HEK293 (cell line): ENCODE measurements around the gene TP53I11.

ENCODE experiments used
- CTCF ChIA-PET: fragments of 350-600 bp; formaldehyde crosslinking; extraction: SDS; loops from one replicate; lab custom pipeline; 2021; ENCODE audit warnings: antibody characterized with exemption; lab: Yijun Ruan, JAX
- POLR2A ChIA-PET: fragments of 300-600 bp; formaldehyde crosslinking; extraction: SDS; loops from one replicate; lab custom pipeline; 2020; ENCODE audit warnings: antibody characterized with exemption, inconsistent platforms; lab: Yijun Ruan, JAX
- H3K27ac ChIP-seq: fragments of 200-500 bp; sonication (Bioruptor generic); 2 replicates; pipeline ENCODE4 v1.5.1; 2014; ENCODE audit warnings: low read depth, low read length, control low read depth, inconsistent platforms; ENCODE audit errors: extremely low read depth
- H3K36me3 ChIP-seq, 2 experiments: fragments of 200-500 bp in 1 of 2; sonication (Bioruptor generic) in 1 of 2; 1 replicate in 1 of 2; 2 replicates in 1 of 2; pipeline ENCODE4 v1.5.1; 2014 to 2017; ENCODE audit warnings: inconsistent platforms in 2 of 2, low read length in 2 of 2; ENCODE audit not compliant: control insufficient read depth in 2 of 2, insufficient read depth in 1 of 2
- H3K4me1 ChIP-seq: fragments of 200-500 bp; sonication (Bioruptor generic); 2 replicates; pipeline ENCODE4 v1.5.1; 2014; ENCODE audit warnings: mild to moderate bottlenecking, low read length, inconsistent platforms; ENCODE audit not compliant: control insufficient read depth, insufficient read depth
- H3K4me3 ChIP-seq: 2 replicates; pipeline ENCODE4 v1.5.1; 2011; ENCODE audit warnings: low read depth, mild to moderate bottlenecking, control low read depth, low read length, moderate library complexity
- H3K9me3 ChIP-seq: fragments of 200-500 bp; sonication (Bioruptor generic); 2 replicates; pipeline ENCODE4 v1.5.1; 2014; ENCODE audit warnings: low read depth, low read length, inconsistent platforms; ENCODE audit not compliant: control insufficient read depth, insufficient read depth
- HOXA7 ChIP-seq: sonication (generic); formaldehyde crosslinking; IDR thresholded peaks from 2 replicates; pipeline ENCODE4 v1.8.1; 2022; ENCODE audit warnings: missing genetic modification reagents, borderline replicate concordance
- KLF16 ChIP-seq: fragments of 450-650 bp; formaldehyde crosslinking; IDR thresholded peaks from 2 replicates; pipeline ENCODE4 v1.5.1; 2017; ENCODE audit warnings: missing biosample characterization, missing genetic modification characterization
- TRIM28 ChIP-seq: IDR thresholded peaks from 2 replicates; pipeline ENCODE4 v1.6.1; 2011; ENCODE audit warnings: low read length, control low read depth, borderline replicate concordance
- ZFHX2 ChIP-seq: fragments of 450-650 bp; formaldehyde crosslinking; conservative IDR thresholded peaks from 2 replicates; pipeline ENCODE4 v1.5.1; 2016; ENCODE audit warnings: missing biosample characterization, missing genetic modification characterization
- ZFP3 ChIP-seq: fragments of 450-650 bp; formaldehyde crosslinking; IDR thresholded peaks from 2 replicates; pipeline ENCODE4 v1.5.1; 2016; ENCODE audit warnings: low read depth, missing biosample characterization, missing genetic modification characterization
- ZIC2 ChIP-seq: fragments of 450-650 bp; formaldehyde crosslinking; IDR thresholded peaks from 2 replicates; pipeline ENCODE4 v1.5.1; 2016; ENCODE audit warnings: missing biosample characterization, missing genetic modification characterization
- ZNF121 ChIP-seq: fragments of 450-650 bp; formaldehyde crosslinking; IDR thresholded peaks from 2 replicates; pipeline ENCODE4 v1.5.1; 2016; ENCODE audit warnings: missing biosample characterization, missing genetic modification characterization
- ZNF132 ChIP-seq: fragments of 450-650 bp; formaldehyde crosslinking; IDR thresholded peaks from 2 replicates; pipeline ENCODE4 v1.5.1; 2017; ENCODE audit warnings: missing biosample characterization, missing genetic modification characterization, borderline replicate concordance
- ZNF155 ChIP-seq: fragments of 450-650 bp; formaldehyde crosslinking; IDR thresholded peaks from 2 replicates; pipeline ENCODE4 v1.5.1; 2016; ENCODE audit warnings: missing biosample characterization, missing genetic modification characterization
- ZNF248 ChIP-seq: fragments of 450-650 bp; formaldehyde crosslinking; IDR thresholded peaks from 2 replicates; pipeline ENCODE4 v1.5.1; 2017; ENCODE audit warnings: missing biosample characterization, missing genetic modification characterization
- ZNF274 ChIP-seq, 2 experiments: fragments of 200-500 bp in 1 of 2; fragments of 450-650 bp in 1 of 2; sonication (Bioruptor generic) in 1 of 2; formaldehyde crosslinking in 1 of 2; IDR thresholded peaks; 2 replicates each; pipeline versions ENCODE4 v1.5.1 to v1.6.1; 2014 to 2016; ENCODE audit warnings: borderline replicate concordance in 1 of 2, inconsistent platforms in 1 of 2, low read length in 1 of 2, missing biosample characterization in 1 of 2, missing genetic modification characterization in 1 of 2
- ZNF335 ChIP-seq: fragments of 450-650 bp; formaldehyde crosslinking; conservative IDR thresholded peaks from 2 replicates; pipeline ENCODE4 v1.5.1; 2016; ENCODE audit warnings: missing biosample characterization, missing genetic modification characterization
- ZNF366 ChIP-seq: fragments of 450-650 bp; formaldehyde crosslinking; conservative IDR thresholded peaks from 2 replicates; pipeline ENCODE4 v1.5.1; 2016; ENCODE audit warnings: missing biosample characterization, missing genetic modification characterization
- ZNF391 ChIP-seq: fragments of 450-650 bp; formaldehyde crosslinking; IDR thresholded peaks from 2 replicates; pipeline ENCODE4 v1.5.1; 2016; ENCODE audit warnings: low read depth, missing biosample characterization, missing genetic modification characterization, borderline replicate concordance
- ZNF416 ChIP-seq: fragments of 450-650 bp; formaldehyde crosslinking; IDR thresholded peaks from 2 replicates; pipeline ENCODE4 v1.5.1; 2016; ENCODE audit warnings: missing biosample characterization, missing genetic modification characterization
- ZNF514 ChIP-seq: fragments of 450-650 bp; formaldehyde crosslinking; IDR thresholded peaks from 2 replicates; pipeline ENCODE4 v1.5.1; 2016; ENCODE audit warnings: missing biosample characterization, missing genetic modification characterization
- ZNF776 ChIP-seq: fragments of 450-650 bp; formaldehyde crosslinking; IDR thresholded peaks from 2 replicates; pipeline ENCODE4 v1.5.0; 2017; ENCODE audit warnings: missing biosample characterization, missing genetic modification characterization, borderline replicate concordance
- ZNF785 ChIP-seq: fragments of 450-650 bp; formaldehyde crosslinking; IDR thresholded peaks from 2 replicates; pipeline ENCODE4 v1.5.1; 2016; ENCODE audit warnings: missing biosample characterization, missing genetic modification characterization
- ZNF830 ChIP-seq: fragments of 450-650 bp; IDR thresholded peaks from 2 replicates; pipeline ENCODE4 v1.5.0; 2018; ENCODE audit warnings: missing biosample characterization, missing genetic modification characterization, low read depth, mild to moderate bottlenecking, moderate library complexity
- ZNF843 ChIP-seq: fragments of 450-650 bp; formaldehyde crosslinking; IDR thresholded peaks from 2 replicates; pipeline ENCODE4 v1.5.1; 2016; ENCODE audit warnings: missing biosample characterization, missing genetic modification characterization
- TF ChIP-seq, protein P1 (sequence below): fragments of 450-650 bp; formaldehyde crosslinking; IDR thresholded peaks from 2 replicates; pipeline ENCODE4 v1.5.0; 2017; ENCODE audit warnings: missing biosample characterization, missing genetic modification characterization, borderline replicate concordance
- TF ChIP-seq, protein P2 (sequence below): fragments of 450-650 bp; formaldehyde crosslinking; IDR thresholded peaks from 2 replicates; pipeline ENCODE4 v1.5.1; 2016; ENCODE audit warnings: missing biosample characterization, missing genetic modification characterization

Gene TP53I11

DNA sequence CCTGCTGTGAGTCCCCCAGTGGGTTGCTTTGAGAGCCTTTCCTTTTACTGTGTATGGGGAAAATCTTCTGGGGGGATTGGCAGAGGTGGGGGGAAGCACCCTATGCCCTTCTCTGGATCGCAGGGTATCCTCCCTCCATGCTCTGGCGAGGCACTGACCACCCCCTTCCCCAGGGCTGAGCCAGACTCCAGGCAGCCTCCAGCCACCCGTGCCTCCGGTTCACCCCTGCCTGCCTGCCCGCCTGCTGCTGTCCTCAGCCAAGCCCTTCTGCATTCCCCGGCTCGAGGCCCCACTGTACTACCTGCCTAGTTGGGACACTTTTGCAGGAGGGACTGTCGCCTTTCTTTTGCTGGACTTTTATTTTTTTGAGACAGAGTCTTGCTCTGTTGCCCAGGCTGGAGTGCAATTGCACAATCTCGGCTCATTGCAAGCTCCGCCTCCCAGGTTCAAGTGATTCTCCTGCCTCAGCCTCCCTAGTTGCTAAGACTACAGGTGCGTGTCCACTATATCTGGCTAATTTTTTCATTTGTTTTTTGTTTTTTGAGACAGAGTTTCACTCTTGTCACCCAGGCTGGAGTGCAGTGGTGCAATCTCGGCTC lies 23.8 kb upstream of the TP53I11 start:
- H3K4me1 ChIP-seq: no peaks in the 10 kb centered on the region; the same call in 1 of the 2 replicates
- no peaks in the 10 kb centered on the region for H3K9me3 ChIP-seq
- no peak for TF ChIP-seq ZNF776 (tag by site-specific recombination)
- TF ChIP-seq ZNF121: 0 out of 2 replicates have a peak, but pooled peaks have one; percentile 40
- H3K4me3 ChIP-seq: no peak overlapping the region
- no peaks in the 10 kb centered on the region for H3K36me3 ChIP-seq
- H3K27ac ChIP-seq: no peak overlapping the region
- ChIA-PET POLR2A (no interaction called here), CTCF (interaction anchor here (0.6 kb wide), 1 partner anchor 116 kb away, joined by 3 read pairs; no protein-coding TSS in a partner anchor)

DNA sequence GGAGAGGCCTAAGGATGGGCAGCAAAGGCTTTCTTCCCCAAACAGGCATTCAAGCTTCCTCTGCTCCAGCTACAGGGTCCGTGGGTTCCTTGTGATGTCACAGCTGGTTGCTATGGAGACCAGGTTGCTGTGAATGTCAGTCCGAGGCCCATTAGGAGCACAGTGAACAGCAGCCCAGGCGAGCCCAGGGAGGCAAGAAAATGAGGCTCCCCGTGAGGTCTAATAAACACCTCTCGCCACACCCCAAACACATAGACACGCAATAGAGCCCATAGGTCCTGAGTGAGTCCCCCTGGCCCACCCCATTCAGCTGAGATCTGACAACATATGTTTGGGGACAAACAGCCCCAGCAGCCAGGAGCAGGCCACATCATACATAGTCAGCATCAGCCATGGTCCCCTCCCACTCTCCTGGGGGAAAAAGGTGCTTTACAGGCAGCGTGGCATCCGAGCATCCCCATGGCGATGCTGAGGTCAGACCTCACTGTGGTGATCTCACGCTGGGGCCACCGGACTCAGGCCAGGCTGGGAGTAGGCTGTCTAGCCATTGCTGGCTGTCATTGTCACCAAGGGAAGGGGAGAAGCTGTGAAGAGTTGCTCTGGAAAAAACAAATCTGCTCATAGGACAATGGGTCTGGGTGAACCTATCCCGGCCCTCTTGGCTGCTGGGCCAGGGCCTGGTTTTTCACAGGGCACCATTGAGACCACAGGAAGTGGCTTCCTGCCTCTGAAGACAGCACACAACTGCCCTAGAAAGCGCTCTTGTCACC lies 23.1 kb upstream of the TP53I11 start:
- no peak overlapping the region for H3K27ac ChIP-seq
- H3K4me3 ChIP-seq: no peak overlapping the region
- no peaks in the 10 kb centered on the region for H3K9me3 ChIP-seq
- H3K4me1 ChIP-seq: no peaks in the 10 kb centered on the region
- TF ChIP-seq ZIC2 (tag by site-specific recombination) (peak; percentile 52), TRIM28 (no peak)
- CTCF ChIA-PET: interaction anchor here (0.6 to 0.7 kb wide), 2 partner anchors 12 to 115 kb away, joined by 3 to 4 read pairs; no protein-coding TSS in a partner anchor
- POLR2A ChIA-PET: no interaction called here
- H3K36me3 ChIP-seq: no peaks in the 10 kb centered on the region

DNA sequence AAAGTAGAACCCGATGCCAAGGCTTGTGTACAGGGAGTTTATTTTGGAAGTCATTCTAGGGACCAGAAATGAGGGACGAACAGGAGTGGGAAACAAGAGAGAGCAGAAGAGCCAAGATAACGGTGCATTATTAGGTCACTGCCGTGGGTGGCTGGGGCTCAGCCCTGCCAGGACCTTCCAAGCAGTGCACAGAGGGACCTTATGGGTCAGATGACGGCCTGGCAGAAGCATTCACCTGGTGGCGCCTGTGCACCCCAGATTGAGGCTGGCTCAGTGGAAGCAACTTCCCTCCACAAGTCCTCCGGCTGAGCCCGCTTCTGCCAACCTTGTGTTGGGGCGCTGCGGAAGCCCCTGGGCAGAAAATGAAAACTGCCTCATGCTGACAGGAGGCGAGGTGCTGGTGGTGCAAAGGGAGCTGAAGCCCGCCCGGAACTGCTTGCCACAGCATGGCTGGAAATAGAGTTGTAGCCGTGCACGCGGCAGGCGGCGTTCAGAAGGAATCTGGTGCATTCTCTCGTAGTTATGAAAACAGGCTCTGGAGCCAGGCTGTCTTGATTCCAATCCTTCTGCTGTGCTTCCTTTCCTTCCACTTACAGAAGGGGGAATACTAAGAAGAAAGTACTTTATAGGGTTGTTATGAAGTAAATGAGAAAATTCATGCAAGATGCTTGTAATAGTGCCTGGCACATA lies 22.2 kb upstream of the TP53I11 start:
- CTCF ChIA-PET: no interaction called here
- no peaks in the 10 kb centered on the region for H3K4me1 ChIP-seq

DNA sequence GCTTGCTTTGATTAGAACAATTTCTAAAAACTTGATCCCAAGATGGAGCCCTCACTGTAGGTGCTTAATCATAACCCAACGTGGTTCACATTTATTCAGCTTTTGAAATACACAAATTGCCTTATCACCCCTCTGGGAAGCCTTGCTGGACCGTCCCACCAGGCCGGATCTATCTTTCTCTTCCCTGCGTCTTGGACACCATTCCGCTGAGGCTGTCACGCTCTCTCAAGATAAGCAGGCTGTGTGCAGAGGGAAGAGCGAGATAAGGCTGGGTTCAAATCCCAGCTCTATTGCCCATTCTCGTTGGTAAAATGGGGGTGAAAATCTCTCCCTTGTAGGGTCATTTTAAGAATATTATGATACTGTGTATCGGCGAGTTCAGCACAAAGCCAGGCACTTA lies 20.5 kb upstream of the TP53I11 start:
- POLR2A ChIA-PET: no interaction called here
- H3K4me1 ChIP-seq: no peaks in the 10 kb centered on the region
- no peak overlapping the region for H3K4me3 ChIP-seq
- no peaks in the 10 kb centered on the region for H3K9me3 ChIP-seq
- CTCF ChIA-PET: interaction anchor here (0.9 kb wide), 1 partner anchor 23 kb away, joined by 3 read pairs; no protein-coding TSS in a partner anchor
- no peaks in the 10 kb centered on the region for H3K36me3 ChIP-seq
- H3K27ac ChIP-seq: no peak overlapping the region
- TF ChIP-seq ZNF776 (tag by site-specific recombination): no peak
- TF ChIP-seq ZNF391 (tag by site-specific recombination): no peak
- TF ChIP-seq ZNF830: no peak
- TF ChIP-seq, protein P1, sequence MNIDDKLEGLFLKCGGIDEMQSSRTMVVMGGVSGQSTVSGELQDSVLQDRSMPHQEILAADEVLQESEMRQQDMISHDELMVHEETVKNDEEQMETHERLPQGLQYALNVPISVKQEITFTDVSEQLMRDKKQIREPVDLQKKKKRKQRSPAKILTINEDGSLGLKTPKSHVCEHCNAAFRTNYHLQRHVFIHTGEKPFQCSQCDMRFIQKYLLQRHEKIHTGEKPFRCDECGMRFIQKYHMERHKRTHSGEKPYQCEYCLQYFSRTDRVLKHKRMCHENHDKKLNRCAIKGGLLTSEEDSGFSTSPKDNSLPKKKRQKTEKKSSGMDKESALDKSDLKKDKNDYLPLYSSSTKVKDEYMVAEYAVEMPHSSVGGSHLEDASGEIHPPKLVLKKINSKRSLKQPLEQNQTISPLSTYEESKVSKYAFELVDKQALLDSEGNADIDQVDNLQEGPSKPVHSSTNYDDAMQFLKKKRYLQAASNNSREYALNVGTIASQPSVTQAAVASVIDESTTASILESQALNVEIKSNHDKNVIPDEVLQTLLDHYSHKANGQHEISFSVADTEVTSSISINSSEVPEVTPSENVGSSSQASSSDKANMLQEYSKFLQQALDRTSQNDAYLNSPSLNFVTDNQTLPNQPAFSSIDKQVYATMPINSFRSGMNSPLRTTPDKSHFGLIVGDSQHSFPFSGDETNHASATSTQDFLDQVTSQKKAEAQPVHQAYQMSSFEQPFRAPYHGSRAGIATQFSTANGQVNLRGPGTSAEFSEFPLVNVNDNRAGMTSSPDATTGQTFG (tag by site-specific recombination): no peak
- no peak for TF ChIP-seq ZNF335 (tag by site-specific recombination)
- TF ChIP-seq ZNF274 (IDR thresholded peaks at IDR 0.05; ENCODE audit: low read length): no peak
- no peak for TF ChIP-seq ZNF274 (tag by site-specific recombination; IDR thresholded peaks at IDR 0.05; ENCODE audit: borderline replicate concordance)
- no peak for TF ChIP-seq ZNF248
- TF ChIP-seq ZNF514: no peak
- no peak for TF ChIP-seq HOXA7 (CRISPR knock-in tag)
- TF ChIP-seq ZFP3 (tag by site-specific recombination): no peak
- no peak for TF ChIP-seq ZNF155
- TF ChIP-seq ZNF785 (tag by site-specific recombination): no peak
- TF ChIP-seq ZNF366 (tag by site-specific recombination): no peak
- TF ChIP-seq KLF16 (tag by site-specific recombination): no peak

More for the DNA sequence above, 22.2 kb upstream of the TP53I11 start:
- POLR2A ChIA-PET: no interaction called here
- H3K9me3 ChIP-seq: no peaks in the 10 kb centered on the region
- no peak for TF ChIP-seq ZNF416 (tag by site-specific recombination)
- no peak for TF ChIP-seq ZNF843 (tag by site-specific recombination)
- TF ChIP-seq, protein P2, sequence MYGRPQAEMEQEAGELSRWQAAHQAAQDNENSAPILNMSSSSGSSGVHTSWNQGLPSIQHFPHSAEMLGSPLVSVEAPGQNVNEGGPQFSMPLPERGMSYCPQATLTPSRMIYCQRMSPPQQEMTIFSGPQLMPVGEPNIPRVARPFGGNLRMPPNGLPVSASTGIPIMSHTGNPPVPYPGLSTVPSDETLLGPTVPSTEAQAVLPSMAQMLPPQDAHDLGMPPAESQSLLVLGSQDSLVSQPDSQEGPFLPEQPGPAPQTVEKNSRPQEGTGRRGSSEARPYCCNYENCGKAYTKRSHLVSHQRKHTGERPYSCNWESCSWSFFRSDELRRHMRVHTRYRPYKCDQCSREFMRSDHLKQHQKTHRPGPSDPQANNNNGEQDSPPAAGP (tag by site-specific recombination): no peak
- TF ChIP-seq ZNF132 (tag by site-specific recombination): no peak
- TF ChIP-seq ZFHX2 (tag by site-specific recombination): no peak
- H3K27ac ChIP-seq: no peak overlapping the region
- no peaks in the 10 kb centered on the region for H3K36me3 ChIP-seq
- no peak overlapping the region for H3K4me3 ChIP-seq
